ENCODE measurements around the gene CELSR3.

DNA sequence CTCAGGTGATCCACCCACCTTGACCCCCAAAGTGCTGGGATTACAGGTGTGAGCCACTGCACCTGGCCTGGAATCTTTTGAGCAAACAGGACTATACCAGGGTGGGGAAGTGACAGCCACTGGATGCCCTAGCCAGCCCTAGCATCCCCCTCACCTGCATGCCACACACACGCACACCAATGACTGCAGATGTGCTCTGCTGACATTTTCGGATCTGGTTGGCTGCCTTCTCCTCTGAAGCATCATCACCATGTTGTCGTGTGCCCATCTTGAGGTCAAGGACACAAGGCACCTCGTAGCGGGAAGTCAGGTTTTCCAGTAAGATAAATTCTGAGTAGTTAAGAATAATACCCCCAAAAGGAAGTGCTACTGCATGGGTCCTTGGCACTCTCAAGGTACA lies 26.7 kb upstream of the CELSR3 start:
- TF ChIP-seq CTCF (IDR thresholded peaks at IDR 0.05) (no peak), POLR2A (IDR thresholded peaks at IDR 0.05) (no peak), EP300 (IDR thresholded peaks at IDR 0.05) (no peak)

All from sigmoid colon (tissue), 4 donors.